BLaER1 (cell line): ENCODE data around the gene CDH9.

ENCODE experiments used
- H3K27ac ChIP-seq: shearing (Covaris generic); formaldehyde crosslinking; 2 replicates; pipeline ENCODE4 v1.8.1; 2022
- H3K27me3 ChIP-seq: shearing (Covaris generic); formaldehyde crosslinking; 2 replicates; pipeline ENCODE4 v1.8.1; 2022
- H3K36me3 ChIP-seq: shearing (Covaris generic); formaldehyde crosslinking; 2 replicates; pipeline ENCODE4 v1.8.1; 2022
- H3K4me1 ChIP-seq: shearing (Covaris generic); formaldehyde crosslinking; 2 replicates; pipeline ENCODE4 v1.8.1; 2022
- H3K4me2 ChIP-seq: shearing (Covaris generic); formaldehyde crosslinking; 2 replicates; pipeline ENCODE4 v1.8.1; 2022
- H3K4me3 ChIP-seq: shearing (Covaris generic); formaldehyde crosslinking; 2 replicates; pipeline ENCODE4 v1.8.1; 2022
- H3K9ac ChIP-seq: shearing (Covaris generic); formaldehyde crosslinking; 2 replicates; pipeline ENCODE4 v1.8.1; 2022
- H3K9me3 ChIP-seq: shearing (Covaris generic); formaldehyde crosslinking; 2 replicates; pipeline ENCODE4 v1.8.1; 2022
- H4K20me1 ChIP-seq: shearing (Covaris generic); formaldehyde crosslinking; 2 replicates; pipeline ENCODE4 v1.8.1; 2022
- Cebpa-rat ChIP-seq: shearing (Covaris generic); IDR thresholded peaks from 2 replicates; pipeline ENCODE4 v1.8.1; 2022

CDH9 gene

GRCh38 chr5:26955161-26955560 is 83.2 kb downstream of the CDH9 start:
- Histone ChIP-seq H3K27me3 (no peaks in the 10 kb centered on the region), H4K20me1 (no peaks in the 10 kb centered on the region), H3K4me3 (no peak overlapping the region), H3K4me1 (no peaks in the 10 kb centered on the region), H3K27ac (no peak overlapping the region), H3K4me2 (no peak overlapping the region), H3K9ac (no peak overlapping the region), H3K36me3 (no peaks in the 10 kb centered on the region), H3K9me3 (no peaks in the 10 kb centered on the region)
- no peak for TF ChIP-seq Cebpa-rat

GRCh38 chr5:26948921-26949320 is 89.5 kb downstream of the CDH9 start:
- no peak overlapping the region for H3K27ac ChIP-seq
- no peaks in the 10 kb centered on the region for H3K27me3 ChIP-seq
- TF ChIP-seq Cebpa-rat, result no peak
- H3K4me3 ChIP-seq, result no peak overlapping the region
- no peaks in the 10 kb centered on the region for H3K4me1 ChIP-seq
- H4K20me1 ChIP-seq, result no peaks in the 10 kb centered on the region
- H3K36me3 ChIP-seq, result no peaks in the 10 kb centered on the region
- H3K4me2 ChIP-seq, result no peak overlapping the region
- H3K9ac ChIP-seq, result no peak overlapping the region
- no peaks in the 10 kb centered on the region for H3K9me3 ChIP-seq

GRCh38 chr5:26945901-26946300 is 92.5 kb downstream of the CDH9 start:
- Histone ChIP-seq H3K4me3 (no peak overlapping the region), H3K36me3 (no peaks in the 10 kb centered on the region), H3K4me1 (no peaks in the 10 kb centered on the region), H3K27me3 (no peaks in the 10 kb centered on the region), H3K9me3 (no peaks in the 10 kb centered on the region), H3K9ac (no peak overlapping the region), H3K27ac (no peak overlapping the region), H3K4me2 (no peak overlapping the region), H4K20me1 (no peaks in the 10 kb centered on the region)
- TF ChIP-seq Cebpa-rat, result no peak

GRCh38 chr5:26942481-26942880 is 95.9 kb downstream of the CDH9 start:
- Histone ChIP-seq H3K9ac (no peak overlapping the region), H3K4me3 (no peak overlapping the region), H3K9me3 (no peaks in the 10 kb centered on the region), H3K27ac (no peak overlapping the region), H3K4me2 (no peak overlapping the region), H3K27me3 (no peaks in the 10 kb centered on the region), H3K36me3 (no peaks in the 10 kb centered on the region), H4K20me1 (no peaks in the 10 kb centered on the region), H3K4me1 (no peaks in the 10 kb centered on the region)
- TF ChIP-seq Cebpa-rat, result no peak

GRCh38 chr5:26940994-26941393 is 97.4 kb downstream of the CDH9 start:
- Histone ChIP-seq H3K36me3 (no peaks in the 10 kb centered on the region), H3K9ac (no peak overlapping the region), H3K9me3 (no peaks in the 10 kb centered on the region), H3K4me3 (no peak overlapping the region), H3K4me1 (no peaks in the 10 kb centered on the region), H3K27me3 (no peaks in the 10 kb centered on the region), H3K27ac (no peak overlapping the region), H3K4me2 (no peak overlapping the region), H4K20me1 (no peaks in the 10 kb centered on the region)
- TF ChIP-seq Cebpa-rat, result no peak

- no peak for TF ChIP-seq Cebpa-rat
- Histone ChIP-seq H3K36me3 (no peaks in the 10 kb centered on the region), H3K4me3 (no peak overlapping the region), H3K9me3 (no peaks in the 10 kb centered on the region), H3K27me3 (no peaks in the 10 kb centered on the region), H3K9ac (no peak overlapping the region), H4K20me1 (no peaks in the 10 kb centered on the region), H3K4me1 (no peaks in the 10 kb centered on the region), H3K4me2 (no peak overlapping the region), H3K27ac (no peak overlapping the region)
These were observed 106.1 kb downstream of the CDH9 start for GRCh38 chr5:26932238-26932637.

GRCh38 chr5:26921439-26921838 is 116.9 kb downstream of the CDH9 start:
- Histone ChIP-seq H3K36me3 (no peaks in the 10 kb centered on the region), H4K20me1 (no peaks in the 10 kb centered on the region), H3K4me3 (no peak overlapping the region), H3K9ac (no peak overlapping the region), H3K27me3 (no peaks in the 10 kb centered on the region), H3K27ac (no peak overlapping the region), H3K9me3 (no peaks in the 10 kb centered on the region), H3K4me1 (no peaks in the 10 kb centered on the region), H3K4me2 (no peak overlapping the region)
- TF ChIP-seq Cebpa-rat, result no peak

- no peaks in the 10 kb centered on the region for H4K20me1 ChIP-seq
- H3K27me3 ChIP-seq, result no peaks in the 10 kb centered on the region
- H3K4me1 ChIP-seq, result no peaks in the 10 kb centered on the region
- H3K9ac ChIP-seq, result no peak overlapping the region
- H3K4me3 ChIP-seq, result no peak overlapping the region
- H3K4me2 ChIP-seq, result no peak overlapping the region
- no peak for TF ChIP-seq Cebpa-rat
- no peaks in the 10 kb centered on the region for H3K9me3 ChIP-seq
- H3K27ac ChIP-seq, result no peak overlapping the region
- H3K36me3 ChIP-seq, result no peaks in the 10 kb centered on the region
These were observed 134.9 kb downstream of the CDH9 start for GRCh38 chr5:26903469-26903868.

- Histone ChIP-seq H3K4me2 (no peak overlapping the region), H4K20me1 (no peaks in the 10 kb centered on the region), H3K36me3 (no peaks in the 10 kb centered on the region), H3K4me3 (no peak overlapping the region), H3K4me1 (no peaks in the 10 kb centered on the region), H3K9me3 (no peaks in the 10 kb centered on the region), H3K27me3 (no peaks in the 10 kb centered on the region), H3K27ac (no peak overlapping the region), H3K9ac (no peak overlapping the region)
- no peak for TF ChIP-seq Cebpa-rat
These were observed 143.6 kb downstream of the CDH9 start for GRCh38 chr5:26894719-26895263.

GRCh38 chr5:26893078-26893477 is 145.3 kb downstream of the CDH9 start:
- Histone ChIP-seq H3K36me3 (no peaks in the 10 kb centered on the region), H3K27me3 (no peaks in the 10 kb centered on the region), H4K20me1 (no peaks in the 10 kb centered on the region), H3K4me2 (no peak overlapping the region), H3K4me3 (no peak overlapping the region), H3K4me1 (no peaks in the 10 kb centered on the region), H3K27ac (no peak overlapping the region), H3K9ac (no peak overlapping the region), H3K9me3 (no peaks in the 10 kb centered on the region)
- TF ChIP-seq Cebpa-rat, result no peak

GRCh38 chr5:26889815-26890214 is 148.6 kb downstream of the CDH9 start:
- Histone ChIP-seq H3K4me1 (no peaks in the 10 kb centered on the region), H3K27ac (no peak overlapping the region), H3K27me3 (no peaks in the 10 kb centered on the region), H3K4me3 (no peak overlapping the region), H3K36me3 (no peaks in the 10 kb centered on the region), H3K9ac (no peak overlapping the region), H3K9me3 (no peaks in the 10 kb centered on the region), H4K20me1 (no peaks in the 10 kb centered on the region), H3K4me2 (no peak overlapping the region)
- no peak for TF ChIP-seq Cebpa-rat
